Muscle of leg (tissue), 11 donors: ENCODE data around the gene OPRL1. TPM values are rescaled to one million over a fixed set of nuclear protein-coding genes. Genes with fewer than 3 reads are reported as not detected.

Experiments used
- DNase-seq: peaks from one replicate; pipeline ENCODE4 v3.0.0; 2013
- H3K27ac ChIP-seq: one replicate; pipeline ENCODE4 v1.5.1; 2013; ENCODE audit warnings: mild to moderate bottlenecking, low read length, control low read depth
- H3K27me3 ChIP-seq: one replicate; pipeline ENCODE4 v1.6.1; 2013; ENCODE audit warnings: low read length; ENCODE audit not compliant: control insufficient read depth, insufficient read depth
- H3K36me3 ChIP-seq: one replicate; pipeline ENCODE4 v1.6.1; 2013; ENCODE audit warnings: low read length; ENCODE audit not compliant: control insufficient read depth, insufficient read depth
- H3K4me1 ChIP-seq: one replicate; pipeline ENCODE4 v1.6.1; 2013; ENCODE audit warnings: low read length; ENCODE audit not compliant: control insufficient read depth, insufficient read depth
- H3K4me3 ChIP-seq: one replicate; pipeline ENCODE4 v1.5.1; 2013; ENCODE audit warnings: low read length, control low read depth
- H3K9me3 ChIP-seq: replicated peaks from 2 replicates; pipeline ENCODE4 v1.6.1; 2013; ENCODE audit warnings: low read depth, low read length; ENCODE audit not compliant: control insufficient read depth
- WGBS: methylation state at CpG from one replicate; pipeline ENCODE4 v1.1.5; 2013; ENCODE audit warnings: missing lambda C conversion rate; ENCODE audit not compliant: insufficient coverage; 5-methylcytosine and 5-hydroxymethylcytosine counted together
- polyA plus RNA-seq, 8 donors: library from polyadenylated mRNA; unstranded; fragments of 120-200 nt; gene quantifications; one replicate each; pipeline versions ENCODE4 v1.2.1 to v1.2.3, GENCODE V29; 2013; ENCODE audit warnings: inconsistent platforms in 1 of 8, low replicate concordance in 1 of 8; ENCODE audit not compliant: insufficient read length in 8 of 8, insufficient read depth in 1 of 8
- total RNA-seq: library from RNA; stranded (reverse); fragments of 120-200 nt; gene quantifications from one replicate; pipeline ENCODE4 v1.2.4, GENCODE V29; 2013

The OPRL1 gene
- total and polyA plus RNA-seq, 9 donors: 0.93 to 1.4 (median 1.3) TPM

DNA sequence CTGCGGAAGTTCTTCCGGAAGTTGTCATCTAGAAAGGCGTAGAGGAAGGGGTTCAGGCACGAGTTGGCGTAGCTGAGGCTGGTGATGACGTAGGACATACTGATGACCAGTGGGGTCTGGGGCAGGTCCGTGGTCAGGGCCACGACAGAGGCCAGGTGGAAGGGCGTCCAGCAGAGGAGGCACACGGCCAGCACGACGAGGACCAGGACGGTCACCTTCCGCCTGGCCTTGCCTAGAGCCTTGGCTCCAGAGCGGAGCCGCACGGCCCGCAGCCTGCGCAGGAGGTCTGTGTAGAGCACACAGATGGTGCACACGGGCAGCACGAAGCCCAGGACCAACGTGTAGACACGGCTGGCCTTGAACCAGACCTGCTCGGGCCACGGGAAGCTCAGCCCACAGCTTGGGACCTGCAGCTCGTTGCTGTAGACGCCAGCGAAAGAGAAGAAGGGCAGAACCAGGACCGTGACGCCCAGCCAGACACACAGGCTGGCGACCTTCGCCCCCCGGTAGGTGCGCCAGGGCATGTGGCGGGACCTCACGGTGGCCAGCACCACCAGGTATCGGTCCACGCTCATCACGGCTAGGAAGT, 26.1 kb downstream of the OPRL1 start:
- 89% methylated on average over 38 of the region's 39 CpGs for WGBS
- Histone ChIP-seq H3K4me1 (peaks cover 29% of the 10 kb centered on the region), H3K4me3 (no peak overlapping the region), H3K27me3 (peaks cover 37% of the 10 kb centered on the region), H3K27ac (no peak overlapping the region), H3K36me3 (no peaks in the 10 kb centered on the region), H3K9me3 (no peaks in the 10 kb centered on the region)
- DNase-seq: no peak

DNA sequence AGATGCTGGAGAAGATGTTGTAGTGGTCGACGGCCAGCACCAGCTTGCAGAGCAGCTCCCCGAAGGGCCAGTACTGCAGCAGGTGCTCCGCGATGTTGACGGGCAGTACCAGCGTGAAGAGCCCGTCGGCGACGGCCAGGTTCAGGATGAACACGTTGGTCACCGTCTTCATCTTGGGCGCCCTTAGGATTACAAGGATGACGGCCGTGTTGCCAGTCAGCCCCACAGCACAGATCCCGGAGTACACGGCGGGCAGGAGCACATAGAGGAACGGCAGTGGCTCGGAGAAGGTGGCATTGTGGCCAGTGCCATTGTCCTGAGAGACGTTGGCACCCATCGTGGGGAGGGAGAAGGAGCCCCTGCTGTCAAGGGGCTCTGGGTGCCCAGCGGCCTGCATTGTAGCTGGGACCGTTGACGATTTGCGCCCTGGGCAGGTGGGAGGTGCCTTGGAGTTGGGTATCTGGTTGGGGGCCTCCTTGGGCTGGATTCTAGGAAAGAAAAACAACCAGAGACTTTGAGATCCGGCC, 26.6 kb downstream of the OPRL1 start:
- Histone ChIP-seq H3K27me3 (peaks cover 32% of the 10 kb centered on the region), H3K4me3 (no peak overlapping the region), H3K9me3 (no peaks in the 10 kb centered on the region), H3K36me3 (no peaks in the 10 kb centered on the region), H3K4me1 (peaks cover 29% of the 10 kb centered on the region), H3K27ac (no peak overlapping the region)
- WGBS: 88% methylated on average over 28 of the region's 28 CpGs
- DNase-seq: no peak

DNA sequence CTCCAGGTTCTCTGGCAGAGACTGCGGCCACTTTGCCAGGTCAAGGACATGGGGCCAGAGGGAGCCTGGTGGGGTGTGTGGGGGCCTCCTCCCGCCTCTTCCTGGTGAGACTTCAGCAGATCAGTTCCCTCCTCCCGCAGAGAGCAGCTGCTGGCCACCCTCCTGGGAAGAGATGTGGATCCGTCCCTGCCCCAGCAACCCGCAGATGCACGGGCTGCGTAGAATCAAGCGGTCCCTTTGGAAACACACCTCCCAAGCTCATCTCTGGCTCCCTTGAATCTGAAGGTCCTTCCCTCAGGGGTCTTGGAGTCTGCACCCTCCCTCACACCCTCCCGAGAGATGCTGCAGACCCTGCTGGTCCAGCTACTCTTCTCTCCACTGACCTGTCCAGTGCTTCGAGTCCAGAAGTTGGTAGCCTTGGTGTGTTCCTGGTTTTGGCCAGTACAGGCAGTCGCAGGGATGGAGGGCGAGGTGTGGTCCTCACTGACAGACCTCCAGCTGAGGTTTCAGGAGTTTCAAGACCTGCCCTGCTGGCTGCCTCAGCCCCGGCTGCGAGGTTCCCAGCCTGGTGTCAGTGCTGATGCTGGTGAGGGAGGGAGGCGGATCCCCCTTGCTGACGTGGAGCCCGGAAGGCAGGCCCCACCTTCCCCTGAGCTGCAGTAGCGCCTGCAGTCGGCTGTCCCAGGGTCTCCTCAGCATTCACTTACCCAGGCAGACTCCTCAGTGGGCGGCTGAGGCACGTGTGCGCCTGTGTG, 27.3 kb downstream of the OPRL1 start, which contains the start of gene NPBWR2:
Gene NPBWR2 (minus strand): TSS at position 585 of the 755 bp plus-strand sequence. CDS start 734 bp downstream, outside the sequence.
- 44% methylated on average over 19 of the region's 22 CpGs for WGBS
- no peaks in the 10 kb centered on the region for H3K9me3 ChIP-seq
- H3K27ac ChIP-seq: no peak within 1 kb of the TSS
- H3K27me3 ChIP-seq: peaks cover 25% of the 10 kb centered on the region
- DNase-seq: no peak
- H3K4me3 ChIP-seq: no peak within 1 kb of the TSS
- no peaks in the 10 kb centered on the region for H3K36me3 ChIP-seq
- H3K4me1 ChIP-seq: peaks cover 22% of the 10 kb centered on the region

DNA sequence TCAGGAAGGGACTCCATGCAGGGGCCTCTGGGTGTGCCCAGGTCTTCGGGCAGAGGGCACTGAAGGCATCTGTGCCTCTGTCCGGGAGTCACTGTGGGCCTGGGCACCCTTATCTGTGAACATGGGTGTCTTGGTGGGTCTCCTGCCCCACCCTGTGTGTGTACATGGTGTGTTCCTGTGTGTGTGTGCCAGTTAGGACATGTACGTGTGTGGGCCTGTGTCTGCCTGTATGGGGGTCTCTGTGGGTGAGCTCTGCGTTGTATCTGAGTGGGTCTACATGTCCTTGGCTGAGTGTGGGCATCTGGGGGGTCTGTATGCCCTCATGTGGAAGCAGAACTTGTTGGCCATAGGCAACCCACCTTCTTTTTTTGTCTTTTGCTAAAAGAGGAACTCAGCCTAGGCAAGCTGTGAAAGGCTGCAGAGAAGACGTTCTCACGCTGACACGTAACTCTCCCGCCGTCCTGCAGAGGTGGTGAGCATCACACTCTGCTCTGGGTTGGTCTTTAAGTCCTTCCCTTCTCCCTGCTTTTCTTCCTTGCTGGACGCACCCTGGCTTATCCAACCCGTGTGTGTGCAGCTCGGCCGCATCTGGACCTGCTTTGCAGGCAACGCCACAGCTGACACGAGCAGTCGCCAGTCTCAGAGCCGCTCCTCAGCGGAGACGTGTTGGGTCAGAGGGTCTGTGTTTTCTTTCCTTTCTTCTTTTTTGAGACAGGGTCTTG, 28.0 kb downstream of the OPRL1 start:
- H3K4me3 ChIP-seq: no peak overlapping the region
- H3K4me1 ChIP-seq: peaks cover 19% of the 10 kb centered on the region
- no peaks in the 10 kb centered on the region for H3K36me3 ChIP-seq
- H3K9me3 ChIP-seq: no peaks in the 10 kb centered on the region
- WGBS: 40% methylated on average over 16 of the region's 19 CpGs
- peaks cover 20% of the 10 kb centered on the region for H3K27me3 ChIP-seq
- H3K27ac ChIP-seq: no peak overlapping the region
- DNase-seq: no peak

DNA sequence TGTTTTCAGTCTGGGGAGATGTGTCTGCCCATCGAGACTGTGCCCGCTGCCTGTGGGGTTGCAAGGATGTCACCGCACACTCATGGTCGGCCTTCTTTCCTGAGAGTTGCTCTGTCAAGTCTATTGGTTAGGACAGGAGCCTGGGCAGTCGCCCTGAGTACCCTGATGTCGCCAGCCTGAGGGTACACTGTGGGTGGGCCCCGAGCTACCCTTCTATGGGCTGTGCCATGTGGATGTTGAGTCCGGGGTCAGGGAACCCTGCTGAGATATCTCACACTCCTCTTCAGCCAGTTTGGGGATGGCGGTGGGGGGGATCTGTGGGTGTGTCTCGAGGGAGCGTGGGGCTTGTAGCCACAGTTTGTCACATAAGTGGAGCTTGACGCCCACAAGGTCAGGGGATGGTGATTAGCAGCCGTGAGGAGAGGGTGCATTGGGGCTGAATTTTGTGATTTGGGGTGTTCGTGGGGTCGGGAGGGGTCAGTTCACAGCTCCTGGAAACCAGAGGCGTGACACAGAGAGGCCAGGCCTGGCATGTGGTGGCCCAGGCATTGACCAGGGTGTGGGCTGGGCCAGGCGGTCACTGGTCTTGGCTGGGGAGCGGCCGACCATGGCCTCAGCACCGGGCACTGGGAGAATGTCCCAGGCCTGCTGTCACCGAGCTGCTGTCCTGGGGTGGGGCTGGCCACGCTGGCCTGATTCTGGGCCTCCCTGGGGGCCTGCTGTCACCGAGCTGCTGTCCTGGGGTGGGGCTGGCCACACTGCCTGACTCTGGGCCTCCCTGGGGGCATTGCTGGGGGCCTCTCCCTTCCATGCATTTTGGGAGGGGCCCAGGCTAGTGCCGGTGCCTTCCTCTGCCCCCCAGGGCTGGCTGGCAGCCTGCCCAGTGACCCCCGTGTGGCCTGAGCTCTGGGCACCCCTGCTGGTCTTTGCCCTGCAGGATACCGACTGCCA, 29.1 kb downstream of the OPRL1 start:
- H3K36me3 ChIP-seq: no peaks in the 10 kb centered on the region
- no peak overlapping the region for H3K4me3 ChIP-seq
- 76% methylated on average over 19 of the region's 26 CpGs for WGBS
- no peak overlapping the region for H3K27ac ChIP-seq
- no peak for DNase-seq
- peaks cover 19% of the 10 kb centered on the region for H3K4me1 ChIP-seq
- no peaks in the 10 kb centered on the region for H3K9me3 ChIP-seq
- H3K27me3 ChIP-seq: peaks cover 9% of the 10 kb centered on the region

DNA sequence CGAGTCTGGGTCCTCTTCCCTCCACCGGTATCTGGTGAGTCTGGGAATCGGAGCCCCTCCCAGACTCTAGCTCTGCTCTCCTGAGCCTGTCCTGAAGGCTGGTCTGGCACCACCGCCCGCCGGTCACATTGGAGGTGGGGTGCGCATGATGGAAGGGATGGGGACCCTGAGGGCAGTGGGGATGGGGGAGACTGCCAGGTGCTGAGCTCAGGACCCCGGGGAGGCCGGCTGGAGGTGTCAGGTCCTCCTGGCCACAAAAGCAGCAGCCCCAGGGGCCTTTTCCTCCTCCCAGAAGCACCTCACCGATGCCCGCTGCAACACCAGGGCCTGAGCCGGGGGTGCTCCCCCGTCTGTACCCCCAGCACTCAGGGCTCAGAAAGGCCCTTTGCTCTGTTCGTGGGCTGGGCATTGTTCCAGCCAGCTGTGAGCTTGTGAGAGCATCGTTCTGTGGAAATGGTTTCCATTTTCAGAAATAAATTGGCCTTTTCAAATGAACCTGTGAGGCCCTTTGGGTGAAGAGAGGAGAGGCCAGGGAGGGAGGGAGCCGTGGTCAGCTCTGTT, 30.0 kb downstream of the OPRL1 start:
- H3K27me3 ChIP-seq: peaks cover 8% of the 10 kb centered on the region
- H3K27ac ChIP-seq: no peak overlapping the region
- DNase-seq: peak; percentile 42
- WGBS: 26% methylated on average over 5 of the region's 16 CpGs
- no peak overlapping the region for H3K4me3 ChIP-seq
- H3K4me1 ChIP-seq: peaks cover 19% of the 10 kb centered on the region
- H3K36me3 ChIP-seq: no peaks in the 10 kb centered on the region
- no peaks in the 10 kb centered on the region for H3K9me3 ChIP-seq

DNA sequence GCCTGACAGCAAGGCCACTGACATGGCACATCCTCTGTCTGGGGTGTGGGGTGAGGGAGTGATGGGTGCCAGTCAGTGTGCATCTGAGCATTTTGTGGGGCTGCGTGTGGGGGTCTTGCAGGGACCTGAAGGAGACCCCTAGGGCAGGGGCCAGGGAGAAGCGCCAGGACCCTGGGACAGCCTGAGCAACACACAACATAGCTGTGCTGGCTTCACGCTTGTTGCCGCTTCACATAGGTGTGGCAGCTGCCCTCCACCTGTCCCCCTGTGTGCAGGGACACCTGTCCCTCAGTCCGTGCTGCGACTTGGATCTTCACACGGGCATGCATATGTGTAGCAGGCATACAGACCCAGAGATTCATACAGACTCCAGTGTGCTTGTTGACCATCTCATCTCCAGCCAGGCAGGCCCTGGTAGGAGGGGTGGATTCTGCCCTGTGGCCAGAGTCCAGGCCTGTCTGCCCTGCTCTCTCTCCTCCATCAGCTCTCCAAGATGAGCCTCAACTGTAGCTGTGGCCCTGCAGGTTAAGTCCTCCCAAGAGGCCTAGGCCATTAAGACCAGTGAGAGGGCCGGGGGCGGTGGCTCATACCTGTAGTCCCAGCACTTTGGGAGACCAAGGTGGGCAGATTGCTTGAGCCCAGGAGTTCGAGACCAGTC, 30.7 kb downstream of the OPRL1 start:
- Histone ChIP-seq H3K27ac (no peak overlapping the region), H3K36me3 (no peaks in the 10 kb centered on the region), H3K4me1 (peaks cover 19% of the 10 kb centered on the region), H3K9me3 (no peaks in the 10 kb centered on the region), H3K4me3 (no peak overlapping the region), H3K27me3 (peaks cover 10% of the 10 kb centered on the region)
- 89% methylated on average over 7 of the region's 10 CpGs for WGBS
- DNase-seq: no peak

DNA sequence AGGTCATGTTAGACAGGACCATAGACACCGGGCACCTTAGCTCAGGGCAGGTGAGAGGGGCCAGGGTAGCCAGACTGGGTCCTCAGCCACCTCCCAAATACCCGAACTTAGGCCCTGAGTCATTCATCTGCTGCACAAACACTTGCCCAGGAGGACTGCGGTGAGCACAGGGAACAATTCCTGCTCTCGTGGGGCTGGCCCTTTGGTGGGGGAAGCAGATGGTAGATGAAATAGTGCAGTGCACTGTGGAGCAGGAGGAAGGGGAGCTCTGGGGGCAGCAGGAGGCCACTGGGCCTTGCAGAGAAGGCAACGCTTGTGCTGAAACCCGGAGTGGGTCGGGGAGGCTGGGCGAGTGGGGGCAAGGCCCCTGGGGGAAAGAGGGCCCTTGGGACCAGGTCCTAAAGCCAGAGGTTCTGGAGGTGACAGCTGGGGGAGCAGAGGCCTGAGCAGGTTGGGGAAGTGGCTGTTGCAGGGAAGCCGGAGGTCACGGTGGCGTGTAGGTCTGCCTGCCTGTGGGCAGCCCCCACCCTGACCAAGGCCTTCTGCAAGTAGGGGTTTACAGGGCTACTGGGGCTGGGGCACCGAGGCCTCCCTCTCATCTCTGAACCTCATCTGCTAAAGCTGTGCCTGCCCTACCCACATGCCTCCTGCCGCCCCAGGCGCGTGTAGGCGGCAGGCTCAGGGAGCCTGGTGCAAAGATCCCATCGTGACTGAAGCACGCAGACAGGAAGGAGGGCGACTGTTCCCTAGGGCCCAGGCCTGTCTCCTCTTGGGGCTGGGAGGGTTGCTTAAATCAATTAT, 32.2 kb downstream of the OPRL1 start:
- 71% methylated on average over 16 of the region's 19 CpGs for WGBS
- no peak for DNase-seq
- Histone ChIP-seq H3K4me3 (no peak overlapping the region), H3K36me3 (no peaks in the 10 kb centered on the region), H3K4me1 (peaks cover 19% of the 10 kb centered on the region), H3K27ac (no peak overlapping the region), H3K9me3 (no peaks in the 10 kb centered on the region), H3K27me3 (peaks cover 10% of the 10 kb centered on the region)
